Astrocyte (in vitro differentiated cells and primary cell): ENCODE measurements around the gene OTOP3. TPM values are rescaled to one million over a fixed set of nuclear protein-coding genes. Genes with fewer than 3 reads are reported as not detected.
"Not testable (repeated sequence)": the region's sequence is repeated elsewhere in the genome, so short reads cannot be mapped to it uniquely, and the experiment has no call there.

Experiments used
- DNase-seq: peaks from one replicate; pipeline ENCODE4 v3.0.0-alpha.2; 2010; ENCODE audit warnings: low read depth
- FAIRE-seq: peaks from 2 replicates; lab custom pipeline; 2011; peaks lifted over from hg19 to GRCh38; lab: Jason Lieb, UNC
- H2AFZ ChIP-seq: 2 replicates; pipeline ENCODE4 v1.6.0; 2012; ENCODE audit warnings: low read depth, low read length, inconsistent platforms
- H3K27ac ChIP-seq: 2 replicates; pipeline ENCODE4 v1.5.1; 2011; ENCODE audit warnings: low read depth, low read length, inconsistent platforms
- H3K27me3 ChIP-seq: 2 replicates; pipeline ENCODE4 v1.6.0; 2011; ENCODE audit warnings: low read length, inconsistent platforms; ENCODE audit not compliant: insufficient read depth
- H3K36me3 ChIP-seq: 2 replicates; pipeline ENCODE4 v1.5.1; 2011; ENCODE audit warnings: low read length, inconsistent platforms; ENCODE audit not compliant: insufficient read depth
- H3K4me1 ChIP-seq: 2 replicates; pipeline ENCODE4 v1.5.1; 2011; ENCODE audit warnings: low read length, inconsistent platforms; ENCODE audit not compliant: insufficient read depth
- H3K4me2 ChIP-seq: 2 replicates; pipeline ENCODE4 v1.6.0; 2012; ENCODE audit warnings: low read length, inconsistent platforms
- H3K4me3 ChIP-seq: 2 replicates; pipeline ENCODE4 v1.5.1; 2011; ENCODE audit warnings: low read depth, mild to moderate bottlenecking, low read length, inconsistent platforms; ENCODE audit not compliant: insufficient read depth
- H3K79me2 ChIP-seq: 2 replicates; pipeline ENCODE4 v1.6.0; 2012; ENCODE audit warnings: mild to moderate bottlenecking, low read length, inconsistent platforms; ENCODE audit not compliant: insufficient read depth
- H3K9ac ChIP-seq: 2 replicates; pipeline ENCODE4 v1.6.0; 2012; ENCODE audit warnings: mild to moderate bottlenecking, low read length, inconsistent platforms
- H3K9me3 ChIP-seq: 2 replicates; pipeline ENCODE4 v1.5.1; 2012; ENCODE audit warnings: low read depth, mild to moderate bottlenecking, low read length, inconsistent platforms; ENCODE audit not compliant: insufficient read depth
- H4K20me1 ChIP-seq: 2 replicates; pipeline ENCODE4 v1.6.0; 2012; ENCODE audit warnings: low read length, inconsistent platforms; ENCODE audit not compliant: insufficient read depth
- H3K27ac Mint-ChIP-seq: one replicate; pipeline ENCODE4 v1.8.0; 2021; ENCODE audit warnings: mild to moderate bottlenecking, mixed read lengths; ENCODE audit not compliant: unreplicated experiment
- H3K27me3 Mint-ChIP-seq: one replicate; pipeline ENCODE4 v1.8.0; 2021; ENCODE audit warnings: low read depth, mixed read lengths; ENCODE audit not compliant: unreplicated experiment
- H3K36me3 Mint-ChIP-seq: one replicate; pipeline ENCODE4 v1.8.0; 2021; ENCODE audit warnings: low read depth, mixed read lengths; ENCODE audit not compliant: unreplicated experiment
- H3K4me1 Mint-ChIP-seq: one replicate; pipeline ENCODE4 v1.8.0; 2021; ENCODE audit warnings: low read depth, mixed read lengths; ENCODE audit not compliant: unreplicated experiment
- H3K4me3 Mint-ChIP-seq: one replicate; pipeline ENCODE4 v1.8.0; 2021; ENCODE audit warnings: mild to moderate bottlenecking, moderate library complexity, mixed read lengths; ENCODE audit not compliant: unreplicated experiment
- H3K9me3 Mint-ChIP-seq: one replicate; pipeline ENCODE4 v1.8.0; 2021; ENCODE audit warnings: mild to moderate bottlenecking, mixed read lengths; ENCODE audit not compliant: unreplicated experiment
- EZH2 ChIP-seq: IDR thresholded peaks from 2 replicates; pipeline ENCODE4 v1.6.1; 2012; ENCODE audit warnings: mild to moderate bottlenecking, low read length, inconsistent platforms; ENCODE audit not compliant: insufficient read depth
- total RNA-seq: library from RNA; stranded (reverse); gene quantifications from 2 replicates; pipeline ENCODE4 v1.2.1, GENCODE V29; 2021
- TF ChIP-seq, protein P1 (sequence below): IDR thresholded peaks from 2 replicates; pipeline ENCODE4 v1.5.1; 2011; ENCODE audit warnings: low read depth, mild to moderate bottlenecking, inconsistent platforms, low read length, moderate library complexity; ENCODE audit not compliant: insufficient read depth

The OTOP3 gene
- total RNA-seq, 1 donor from 2014 or later: not detected

DNA sequence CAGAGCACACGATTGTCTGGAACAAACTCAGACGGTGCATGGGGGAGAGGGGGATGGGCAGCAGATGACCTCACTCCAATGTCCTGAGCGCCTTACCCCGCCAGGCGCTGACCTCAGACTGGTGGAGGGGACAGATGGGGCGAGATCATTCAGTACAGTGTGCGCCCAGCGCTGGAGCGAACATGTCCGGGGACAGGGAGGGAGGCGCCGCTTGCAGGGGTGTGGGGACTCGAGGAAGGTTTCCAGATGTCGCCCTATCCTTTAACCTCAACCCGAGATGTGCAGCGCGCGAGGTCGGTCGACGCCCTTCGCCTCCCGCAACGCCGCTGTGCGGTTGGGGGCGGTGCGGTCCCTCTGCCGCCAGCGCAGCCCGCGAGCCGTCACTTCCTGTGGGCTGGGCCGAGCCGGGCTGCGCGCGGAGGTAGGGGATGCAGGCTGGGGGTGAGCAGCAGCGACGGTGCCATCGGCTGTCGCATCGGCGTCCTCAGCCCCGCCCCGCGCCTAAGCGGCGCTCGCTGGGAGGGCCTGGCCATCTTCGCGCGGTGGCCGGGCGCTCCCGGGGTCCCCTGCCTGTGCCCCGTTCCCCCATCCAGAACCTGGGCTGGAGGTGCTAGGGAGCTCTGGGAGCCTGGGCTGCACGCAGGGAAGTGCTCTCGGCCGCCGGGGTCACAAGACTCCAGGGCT lies 46.4 kb downstream of the OTOP3 start:
- FAIRE-seq: no peak
- Histone ChIP-seq H3K4me2 (peak overlapping the region; percentile 95), H3K27ac (peak overlapping the region; percentile 37), H3K36me3 (no peaks in the 10 kb centered on the region), H2AFZ (peak overlapping the region; percentile 98), H3K4me3 (peak overlapping the region; percentile 72), H3K79me2 (no peaks in the 10 kb centered on the region), H3K9me3 (no peaks in the 10 kb centered on the region), H3K9ac (peak overlapping the region; percentile 83), H3K27me3 (no peaks in the 10 kb centered on the region), H3K4me1 (peaks cover 16% of the 10 kb centered on the region), H4K20me1 (no peaks in the 10 kb centered on the region)
- H3K36me3 Mint-ChIP-seq: no peaks in the 10 kb centered on the region
- peaks cover 8% of the 10 kb centered on the region for H3K27me3 Mint-ChIP-seq
- TF ChIP-seq, protein P1, sequence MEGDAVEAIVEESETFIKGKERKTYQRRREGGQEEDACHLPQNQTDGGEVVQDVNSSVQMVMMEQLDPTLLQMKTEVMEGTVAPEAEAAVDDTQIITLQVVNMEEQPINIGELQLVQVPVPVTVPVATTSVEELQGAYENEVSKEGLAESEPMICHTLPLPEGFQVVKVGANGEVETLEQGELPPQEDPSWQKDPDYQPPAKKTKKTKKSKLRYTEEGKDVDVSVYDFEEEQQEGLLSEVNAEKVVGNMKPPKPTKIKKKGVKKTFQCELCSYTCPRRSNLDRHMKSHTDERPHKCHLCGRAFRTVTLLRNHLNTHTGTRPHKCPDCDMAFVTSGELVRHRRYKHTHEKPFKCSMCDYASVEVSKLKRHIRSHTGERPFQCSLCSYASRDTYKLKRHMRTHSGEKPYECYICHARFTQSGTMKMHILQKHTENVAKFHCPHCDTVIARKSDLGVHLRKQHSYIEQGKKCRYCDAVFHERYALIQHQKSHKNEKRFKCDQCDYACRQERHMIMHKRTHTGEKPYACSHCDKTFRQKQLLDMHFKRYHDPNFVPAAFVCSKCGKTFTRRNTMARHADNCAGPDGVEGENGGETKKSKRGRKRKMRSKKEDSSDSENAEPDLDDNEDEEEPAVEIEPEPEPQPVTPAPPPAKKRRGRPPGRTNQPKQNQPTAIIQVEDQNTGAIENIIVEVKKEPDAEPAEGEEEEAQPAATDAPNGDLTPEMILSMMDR: no peak
- TF ChIP-seq EZH2: no peak
- H3K27ac Mint-ChIP-seq: peak overlapping the region; percentile 98
- H3K4me1 Mint-ChIP-seq: peaks cover 6% of the 10 kb centered on the region
- H3K9me3 Mint-ChIP-seq: no peaks in the 10 kb centered on the region
- no peak for DNase-seq
- H3K4me3 Mint-ChIP-seq: peak overlapping the region; percentile 92

DNA sequence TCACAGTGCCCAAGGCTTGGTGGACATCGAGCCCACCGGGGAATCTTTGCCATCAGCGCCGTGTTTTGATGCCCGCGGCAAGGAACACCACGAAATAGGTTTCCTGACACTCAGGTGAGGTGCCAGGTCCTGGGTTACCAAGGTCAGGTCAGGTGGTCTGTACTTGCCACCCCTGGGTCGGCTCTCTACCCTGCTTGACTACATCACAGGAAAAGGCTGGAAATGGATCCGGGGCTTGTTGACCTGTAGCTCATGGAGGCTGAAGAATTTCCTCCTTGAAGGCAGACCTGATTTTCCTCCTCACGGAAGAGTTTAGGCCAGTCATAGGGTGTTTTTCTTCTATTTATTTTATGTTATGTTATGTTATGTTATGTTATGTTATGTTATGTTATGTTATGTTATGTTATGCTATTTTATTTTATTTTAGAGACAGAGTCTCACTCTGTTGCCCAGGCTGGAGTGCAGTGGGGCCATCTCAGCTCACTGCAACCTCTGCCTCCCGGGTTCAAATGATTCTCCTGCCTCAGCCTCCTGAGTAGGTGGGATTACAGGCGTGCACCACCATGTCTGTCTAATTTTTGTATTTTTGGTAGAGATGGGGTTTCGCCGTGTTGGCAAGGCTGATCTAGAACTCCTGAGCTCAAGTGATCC lies 47.1 kb downstream of the OTOP3 start:
- H3K4me3 ChIP-seq: peak overlapping the region; percentile 72
- peak overlapping the region; percentile 98 for H2AFZ ChIP-seq
- H3K27me3 Mint-ChIP-seq, FAIRE-seq, H3K36me3 ChIP-seq, H3K36me3 Mint-ChIP-seq, H3K9me3 ChIP-seq, H3K27ac ChIP-seq, H4K20me1 ChIP-seq, H3K79me2 ChIP-seq, H3K9me3 Mint-ChIP-seq, H3K4me1 Mint-ChIP-seq, H3K27me3 ChIP-seq, DNase-seq: not testable (repeated sequence)
- H3K4me3 Mint-ChIP-seq: peak overlapping the region; percentile 88
- H3K4me1 ChIP-seq: peaks cover 17% of the 10 kb centered on the region
- H3K4me2 ChIP-seq: peak overlapping the region; percentile 95
- H3K9ac ChIP-seq: peak overlapping the region; percentile 83
- peak overlapping the region; percentile 86 for H3K27ac Mint-ChIP-seq

DNA sequence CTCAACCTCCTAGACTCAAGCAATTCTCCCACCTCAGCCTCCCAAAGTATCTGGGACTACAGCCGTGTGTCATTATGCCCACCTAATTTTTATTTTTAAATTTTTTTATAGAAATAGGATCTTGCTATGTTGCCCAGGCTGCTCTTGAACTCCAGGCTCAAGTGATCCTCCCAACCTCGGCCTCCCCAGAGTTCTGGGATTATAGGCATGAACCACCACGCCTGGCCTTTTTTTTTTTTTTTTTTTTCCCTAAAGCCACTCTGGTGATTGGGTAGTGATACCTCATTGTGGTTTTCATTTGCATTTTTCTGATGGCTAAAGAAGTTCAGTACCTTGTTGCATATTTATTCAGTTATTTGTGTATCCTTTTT lies 50.5 kb downstream of the OTOP3 start:
- no peaks in the 10 kb centered on the region for H3K9me3 Mint-ChIP-seq
- Histone ChIP-seq H2AFZ (no peak overlapping the region), H3K9ac (no peak overlapping the region), H3K4me3 (no peak overlapping the region), H3K9me3 (no peaks in the 10 kb centered on the region), H4K20me1 (peaks cover 18% of the 10 kb centered on the region), H3K4me2 (no peak overlapping the region), H3K4me1 (peaks cover 30% of the 10 kb centered on the region), H3K27me3 (no peaks in the 10 kb centered on the region), H3K79me2 (peaks cover 28% of the 10 kb centered on the region), H3K36me3 (no peaks in the 10 kb centered on the region), H3K27ac (no peak overlapping the region)
- peaks cover 13% of the 10 kb centered on the region for H3K4me1 Mint-ChIP-seq
- H3K4me3 Mint-ChIP-seq: peak overlapping the region; percentile 40
- H3K27ac Mint-ChIP-seq: no peak overlapping the region
- no peaks in the 10 kb centered on the region for H3K27me3 Mint-ChIP-seq
- DNase-seq (no peak), FAIRE-seq (no peak)
- TF ChIP-seq, protein P1: no peak
- TF ChIP-seq EZH2: no peak
- H3K36me3 Mint-ChIP-seq: no peaks in the 10 kb centered on the region
